Sigmoid colon (tissue), 3 donors: Measurements from ENCODE around the gene B4GALT4.

Source experiments
- POLR2A ChIP-seq, 2 donors: fragments of 450-650 bp; IDR thresholded peaks; one replicate each; pipeline ENCODE4 v1.6.1; 2016; ENCODE audit warnings: antibody characterized with exemption in 2 of 2, mild to moderate bottlenecking in 2 of 2, moderate library complexity in 2 of 2
- TF ChIP-seq, protein P1 (sequence below), 4 experiments: fragments of 450-650 bp in 3 of 4; fragments of 200-600 bp in 1 of 4; IDR thresholded peaks; one replicate each; pipeline ENCODE4 v1.5.1; 2016 to 2019; ENCODE audit warnings: antibody characterized with exemption in 4 of 4, mild to moderate bottlenecking in 3 of 4, moderate library complexity in 2 of 4

DNA sequence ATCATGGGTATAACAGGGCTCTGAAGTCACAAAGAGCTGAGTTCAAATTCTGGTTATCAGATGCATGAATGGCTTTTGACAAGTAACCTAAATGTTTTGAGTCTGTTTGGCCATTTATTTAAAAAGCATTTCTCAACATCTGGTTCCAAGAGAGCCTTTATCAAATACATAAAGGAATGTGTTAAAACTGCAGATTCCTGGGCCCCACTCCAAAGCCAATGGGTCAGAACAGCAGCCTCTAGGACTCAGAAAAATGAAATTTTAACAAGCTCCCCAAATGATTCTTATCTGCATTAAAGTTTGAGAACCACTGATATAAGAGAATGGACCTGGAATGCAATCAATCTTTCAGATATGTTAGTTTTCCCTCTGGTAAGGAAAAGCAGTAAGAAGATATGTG is 3.4 kb downstream of the B4GALT4 start:
- TF ChIP-seq, protein P1, sequence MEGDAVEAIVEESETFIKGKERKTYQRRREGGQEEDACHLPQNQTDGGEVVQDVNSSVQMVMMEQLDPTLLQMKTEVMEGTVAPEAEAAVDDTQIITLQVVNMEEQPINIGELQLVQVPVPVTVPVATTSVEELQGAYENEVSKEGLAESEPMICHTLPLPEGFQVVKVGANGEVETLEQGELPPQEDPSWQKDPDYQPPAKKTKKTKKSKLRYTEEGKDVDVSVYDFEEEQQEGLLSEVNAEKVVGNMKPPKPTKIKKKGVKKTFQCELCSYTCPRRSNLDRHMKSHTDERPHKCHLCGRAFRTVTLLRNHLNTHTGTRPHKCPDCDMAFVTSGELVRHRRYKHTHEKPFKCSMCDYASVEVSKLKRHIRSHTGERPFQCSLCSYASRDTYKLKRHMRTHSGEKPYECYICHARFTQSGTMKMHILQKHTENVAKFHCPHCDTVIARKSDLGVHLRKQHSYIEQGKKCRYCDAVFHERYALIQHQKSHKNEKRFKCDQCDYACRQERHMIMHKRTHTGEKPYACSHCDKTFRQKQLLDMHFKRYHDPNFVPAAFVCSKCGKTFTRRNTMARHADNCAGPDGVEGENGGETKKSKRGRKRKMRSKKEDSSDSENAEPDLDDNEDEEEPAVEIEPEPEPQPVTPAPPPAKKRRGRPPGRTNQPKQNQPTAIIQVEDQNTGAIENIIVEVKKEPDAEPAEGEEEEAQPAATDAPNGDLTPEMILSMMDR (IDR thresholded peaks at IDR 0.05): no peak
- no peak for TF ChIP-seq POLR2A (IDR thresholded peaks at IDR 0.05)
